Fibroblast of peridontal ligament (primary cell): ENCODE results near the gene FARP1.

Source experiments
- DNase-seq: peaks from one replicate; pipeline ENCODE4 v3.0.0-alpha.2; 2010; ENCODE audit errors: extremely low read depth

FARP1 gene

DNA sequence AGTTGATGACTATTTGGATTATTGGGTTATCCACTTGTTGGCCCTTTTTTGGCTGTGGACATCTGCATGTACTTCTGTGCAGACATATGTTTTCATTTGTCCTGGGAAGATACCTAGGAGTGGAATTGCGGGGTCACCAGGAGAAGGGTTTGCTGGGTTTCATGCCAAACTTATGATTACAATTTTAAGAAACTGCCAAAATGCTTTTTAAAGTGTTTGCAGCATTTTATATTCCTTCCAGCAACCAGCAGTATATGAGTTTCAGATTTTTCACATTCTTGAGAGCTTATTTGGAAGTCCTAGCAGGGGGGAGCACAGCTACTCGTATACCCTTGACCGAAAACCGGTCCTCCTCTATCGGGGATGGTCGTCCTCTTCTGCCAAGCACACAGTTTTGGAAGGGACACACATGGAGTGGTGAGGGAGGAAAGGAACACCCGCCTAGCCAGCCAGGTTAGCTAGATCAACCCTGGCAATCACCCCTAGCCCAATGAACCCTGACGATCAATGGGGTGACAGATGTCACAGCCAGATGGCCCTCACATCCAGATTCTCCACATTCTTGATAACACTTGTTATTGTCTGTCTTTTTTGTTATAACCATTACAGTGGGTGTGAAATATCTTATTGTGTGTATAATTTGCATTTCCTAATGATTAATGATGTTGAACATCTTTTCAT is 60.9 kb downstream of the FARP1 start:
- peak; percentile 64 for DNase-seq

DNA sequence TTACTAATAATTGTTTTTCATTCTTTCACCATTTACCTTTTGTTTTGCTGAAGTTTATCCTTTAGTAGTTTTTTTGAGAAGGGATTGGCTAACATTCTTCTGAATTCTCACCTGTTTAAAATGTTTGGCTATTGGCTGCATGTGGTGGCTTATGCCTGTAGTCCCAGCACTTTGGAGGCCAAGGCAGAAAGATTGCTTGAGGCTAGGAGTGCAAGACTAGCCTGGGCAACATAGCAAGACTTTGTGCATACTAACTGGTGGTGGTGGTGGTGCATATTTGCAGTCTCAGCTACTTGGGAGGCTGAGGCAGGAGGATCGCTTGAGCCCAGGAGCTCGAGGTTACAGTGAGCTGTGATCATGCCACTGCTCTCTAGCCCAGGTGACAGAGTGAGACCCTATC is 61.7 kb downstream of the FARP1 start:
- DNase-seq: no peak

DNA sequence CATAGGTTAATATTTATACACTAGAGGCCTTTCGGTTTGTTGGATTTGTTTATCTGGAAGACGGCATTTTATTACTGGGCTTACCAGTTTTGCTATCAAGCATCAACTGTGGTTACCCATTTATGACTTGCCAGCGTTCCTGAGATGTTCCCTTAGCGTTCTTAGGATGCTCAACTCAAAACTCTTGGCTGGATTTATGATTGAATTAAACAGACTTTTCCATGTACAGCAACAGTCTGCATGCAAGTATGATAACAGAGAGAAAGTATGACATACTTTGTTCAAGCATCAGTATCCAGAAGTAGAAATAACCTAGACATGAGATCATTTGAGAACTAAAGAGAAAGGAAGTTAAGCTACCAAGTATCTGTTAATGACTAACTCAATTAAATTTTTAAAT is 64.1 kb downstream of the FARP1 start:
- DNase-seq: peak; percentile 94

DNA sequence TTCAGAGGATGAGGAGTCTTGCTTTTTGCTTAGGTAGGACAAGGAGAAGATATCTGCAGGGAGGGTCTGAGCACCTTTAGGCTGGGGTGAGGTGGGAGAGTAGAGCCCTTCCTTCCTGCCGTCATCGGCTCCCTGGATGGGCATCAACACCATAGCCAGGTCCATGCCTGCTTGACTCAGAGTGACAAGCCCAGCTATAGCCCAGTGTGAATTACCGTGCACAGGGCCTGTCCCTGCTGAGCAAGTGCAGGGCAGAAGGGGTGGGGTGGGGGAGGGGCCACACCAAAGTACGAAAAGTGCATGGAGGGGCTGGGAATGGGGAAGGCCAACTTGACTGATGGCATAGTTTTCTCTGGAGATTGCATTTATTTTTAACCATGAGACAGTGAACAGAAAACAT is 64.5 kb downstream of the FARP1 start:
- no peak for DNase-seq

DNA sequence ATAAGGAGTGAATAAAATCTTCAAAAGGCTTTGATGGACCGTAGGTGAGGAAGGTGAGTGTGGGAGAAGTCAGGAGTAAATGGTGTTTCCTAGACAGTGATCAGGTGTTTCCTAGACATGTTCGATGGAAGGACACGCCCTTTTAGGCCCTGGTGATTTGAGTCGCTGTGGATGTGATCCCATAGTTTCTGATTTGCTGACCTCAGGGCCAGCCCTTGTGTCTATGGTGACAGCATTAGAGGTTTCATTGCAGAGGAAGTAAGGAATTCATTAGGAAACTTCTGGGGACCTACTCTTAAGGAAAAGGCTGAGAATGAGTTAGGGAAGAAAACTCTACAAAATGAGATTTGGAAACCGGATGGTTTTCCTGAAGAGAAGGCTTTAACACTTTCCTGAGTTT is 65.7 kb downstream of the FARP1 start:
- DNase-seq: no peak

DNA sequence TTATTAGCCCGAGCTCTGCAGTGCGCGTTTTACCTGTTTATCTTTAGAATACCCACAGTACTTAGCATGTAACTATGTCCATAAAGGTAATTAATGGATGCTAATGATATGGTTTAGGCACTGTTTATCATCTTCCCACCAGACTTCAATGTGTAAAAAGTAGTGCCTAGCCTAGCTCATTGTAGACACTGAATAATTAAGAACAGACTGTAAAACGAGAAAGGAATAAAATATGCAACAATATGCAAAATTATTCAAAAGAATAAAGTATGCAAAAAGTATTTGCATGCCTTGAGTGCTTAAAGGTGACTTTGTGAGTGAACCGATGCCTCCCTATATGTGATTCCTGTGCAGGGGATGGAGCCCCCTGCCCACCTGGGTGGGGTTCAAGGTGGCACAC is 69.9 kb downstream of the FARP1 start:
- DNase-seq: no peak

DNA sequence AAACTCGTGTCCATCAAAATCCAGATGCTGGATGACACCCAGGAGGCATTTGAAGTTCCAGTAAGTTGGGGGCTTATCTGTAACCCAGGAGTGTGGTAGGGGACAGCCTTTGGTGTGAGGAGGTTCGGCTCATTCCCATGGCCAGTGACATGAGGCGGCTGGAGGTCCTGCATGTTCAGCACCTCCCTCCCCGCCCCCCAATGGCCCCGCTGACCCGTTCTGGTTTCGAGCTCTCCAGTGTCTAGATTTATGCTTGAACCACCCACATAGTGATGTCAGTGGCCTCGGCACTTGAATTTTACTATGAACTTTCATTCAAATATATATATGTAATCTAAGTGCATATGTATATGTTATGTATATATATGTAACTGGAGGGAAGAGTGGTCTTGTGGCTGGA is 70.5 kb downstream of the FARP1 start:
- no peak for DNase-seq

DNA sequence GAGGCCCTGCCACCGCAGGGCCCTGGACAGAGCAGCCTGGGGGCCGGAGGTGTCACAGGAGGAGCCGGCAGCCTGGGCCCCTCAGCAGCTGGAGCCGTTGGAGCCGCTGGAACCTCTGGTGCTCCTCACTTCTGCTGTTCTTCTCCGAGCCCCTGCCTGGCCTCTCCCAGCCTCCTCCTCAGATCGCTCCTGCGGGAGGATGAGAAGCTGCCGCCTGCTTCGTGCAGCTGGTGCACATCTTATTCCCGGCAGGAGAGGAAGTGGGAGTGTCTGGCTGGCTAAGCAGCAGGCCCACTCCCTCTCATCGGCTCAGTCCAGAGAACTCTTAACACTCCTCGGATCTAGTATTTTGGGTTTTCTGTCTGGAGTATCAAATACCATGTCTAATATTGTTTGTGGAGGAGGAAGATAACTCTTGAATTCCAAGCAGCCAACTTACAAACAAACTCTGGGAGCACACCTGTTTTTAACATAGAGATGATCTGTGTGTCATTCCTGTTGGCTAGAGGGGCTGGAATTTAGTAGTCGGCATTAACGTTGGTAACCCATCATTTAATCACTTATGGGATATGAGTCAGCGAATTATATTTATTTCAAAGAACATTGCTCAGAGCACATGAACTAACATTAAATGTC is 71.2 kb downstream of the FARP1 start:
- peak; percentile 48 for DNase-seq

DNA sequence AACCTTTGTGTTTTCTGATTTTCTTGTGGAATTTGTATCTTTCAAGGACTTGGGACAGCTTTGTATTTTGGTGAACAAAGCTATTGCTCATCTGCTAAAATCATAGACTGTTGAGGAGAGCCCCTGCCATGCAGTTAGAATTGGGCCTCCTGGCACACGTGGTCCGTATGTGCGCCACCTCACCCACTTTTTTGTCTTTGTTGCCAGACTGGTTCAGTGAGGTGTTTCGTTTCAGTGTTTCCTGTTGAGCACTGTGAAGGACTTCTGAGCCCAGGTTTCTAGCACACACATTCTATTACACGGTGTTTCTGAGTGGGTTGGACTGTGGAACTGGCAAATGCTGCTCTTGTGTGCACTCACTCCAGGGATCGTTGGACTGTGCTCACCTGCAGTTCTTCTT is 71.8 kb downstream of the FARP1 start:
- DNase-seq: no peak

DNA sequence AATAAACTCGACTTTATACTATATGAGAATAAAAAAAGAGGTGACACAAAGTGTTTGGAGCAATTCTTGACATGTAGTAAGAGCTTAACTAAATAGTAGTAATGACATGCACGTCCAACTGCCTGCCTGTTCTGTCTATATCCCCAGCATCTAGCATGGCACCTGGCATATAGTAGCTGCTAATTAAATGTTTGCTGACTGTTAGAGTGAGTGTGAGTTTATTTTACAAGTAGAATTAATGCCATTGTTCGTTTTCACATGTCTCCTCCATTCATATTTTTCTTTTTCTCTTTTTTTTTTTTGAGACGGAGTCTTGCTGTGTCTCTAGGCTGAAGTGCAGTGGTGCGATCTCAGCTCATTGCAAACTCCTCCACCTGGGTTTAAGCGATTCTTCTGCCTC is 72.6 kb downstream of the FARP1 start:
- no peak for DNase-seq

DNA sequence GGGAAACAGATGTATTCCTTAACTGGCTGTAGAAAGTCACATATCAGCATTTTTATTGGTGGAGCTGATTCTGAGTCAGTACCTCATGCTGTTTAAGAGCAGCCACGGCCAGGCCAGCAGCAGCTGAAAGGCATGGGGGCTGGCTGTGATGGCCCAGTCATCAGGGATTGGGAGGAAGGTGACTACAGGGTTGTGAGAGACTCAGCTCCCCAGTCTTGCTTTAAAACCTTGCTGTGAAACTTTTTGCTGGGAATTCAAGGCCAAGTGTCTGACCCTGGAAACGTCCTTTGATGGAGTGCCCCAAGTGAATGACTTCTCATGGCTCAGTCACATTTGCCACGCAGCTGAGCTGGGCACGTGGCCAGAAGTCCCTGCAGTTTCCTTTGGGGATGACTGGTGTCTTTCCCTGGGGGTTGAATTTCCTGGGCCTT is 73.3 kb downstream of the FARP1 start:
- DNase-seq: peak; percentile 67

DNA sequence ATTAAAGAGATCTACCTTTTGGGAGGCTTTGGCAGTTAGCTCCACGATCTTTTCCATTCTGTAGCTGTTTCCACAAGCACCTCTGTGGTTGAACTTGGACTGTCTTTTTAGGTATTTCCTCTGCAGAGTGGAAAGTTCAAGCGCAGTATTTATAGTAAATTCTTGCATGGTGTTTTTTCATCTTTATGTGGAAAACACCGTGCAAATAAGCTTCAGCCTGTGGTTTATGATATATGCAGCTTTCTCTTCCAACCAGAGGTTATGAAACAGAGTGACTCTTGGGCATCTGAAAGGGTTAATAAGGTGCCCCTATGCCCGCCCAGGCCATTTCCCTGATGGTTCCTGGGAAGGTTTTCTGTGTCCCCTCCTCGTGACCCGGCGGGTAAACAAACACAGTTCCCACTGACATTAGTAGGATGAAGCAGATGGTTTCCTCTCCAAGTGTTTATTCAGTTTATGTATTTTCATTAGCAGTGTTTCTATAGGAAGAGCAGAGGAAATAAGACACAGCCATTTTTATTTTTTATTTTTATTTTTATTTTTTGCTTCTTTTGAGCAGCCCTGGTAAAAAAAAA is 73.9 kb downstream of the FARP1 start:
- DNase-seq: no peak

DNA sequence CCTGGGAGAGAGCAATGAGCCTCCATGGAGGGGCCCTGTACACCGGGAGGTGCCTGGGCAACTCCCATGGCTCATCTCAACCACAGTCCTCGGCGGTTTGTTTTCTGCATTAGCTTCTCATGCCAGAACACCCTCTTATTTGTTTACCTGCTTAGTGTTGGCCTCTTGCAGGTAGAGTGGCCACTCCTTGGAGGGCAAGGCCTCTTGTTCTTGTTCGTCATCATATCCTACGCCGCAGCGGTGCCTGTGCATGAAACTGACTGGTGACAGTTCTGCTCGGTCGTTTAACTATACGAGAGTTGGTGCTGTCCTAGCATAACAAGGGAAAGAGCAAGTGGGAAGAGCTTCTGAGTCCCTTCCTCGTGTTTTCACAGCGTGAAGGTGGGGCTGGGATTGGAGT is 74.7 kb downstream of the FARP1 start:
- no peak for DNase-seq

DNA sequence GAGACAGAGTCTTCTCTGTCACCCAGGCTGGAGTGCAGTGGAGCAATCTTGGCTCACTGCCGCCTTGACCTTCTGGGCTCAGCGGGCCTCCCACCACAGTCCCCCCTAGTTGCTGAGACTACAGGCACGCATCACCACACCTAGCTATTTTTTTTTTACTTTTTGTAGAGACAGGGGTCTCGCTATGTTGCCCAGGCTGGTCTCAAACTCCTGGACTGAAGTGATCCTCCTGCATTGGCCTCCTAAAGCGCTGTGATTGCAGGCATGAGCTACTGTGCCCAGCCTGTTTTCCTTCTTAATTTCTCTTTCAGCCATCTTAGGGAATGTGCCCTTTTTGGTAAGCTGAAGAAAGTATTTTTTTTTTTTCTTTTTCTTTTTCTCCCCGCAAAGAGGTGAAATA is 76.8 kb downstream of the FARP1 start:
- DNase-seq: no peak

DNA sequence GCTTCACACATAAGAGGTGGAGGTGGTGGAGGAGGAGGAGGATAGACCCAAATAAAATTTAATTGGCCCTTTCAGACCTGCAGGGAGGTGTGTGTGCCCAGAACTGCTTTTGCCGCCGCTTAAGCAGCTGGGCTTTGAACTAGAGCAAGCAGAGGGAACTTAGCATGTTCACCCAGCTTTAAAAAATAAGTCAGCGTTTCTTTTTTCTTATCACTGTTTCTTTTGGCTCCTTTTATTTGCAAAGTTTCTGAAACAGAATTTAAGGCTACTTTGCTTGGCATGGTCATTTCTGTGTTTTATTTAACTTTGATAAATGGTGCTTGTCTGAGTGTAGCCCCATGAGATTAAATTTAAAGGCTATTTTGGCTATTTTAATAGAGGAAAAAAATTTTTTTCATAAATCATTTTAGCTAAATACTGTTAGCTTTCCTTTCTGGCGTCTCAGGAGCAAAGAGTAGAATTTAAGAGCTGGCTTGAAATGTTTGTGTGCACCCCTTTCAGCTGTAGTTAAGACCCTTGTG is 77.4 kb downstream of the FARP1 start:
- DNase-seq: no peak

DNA sequence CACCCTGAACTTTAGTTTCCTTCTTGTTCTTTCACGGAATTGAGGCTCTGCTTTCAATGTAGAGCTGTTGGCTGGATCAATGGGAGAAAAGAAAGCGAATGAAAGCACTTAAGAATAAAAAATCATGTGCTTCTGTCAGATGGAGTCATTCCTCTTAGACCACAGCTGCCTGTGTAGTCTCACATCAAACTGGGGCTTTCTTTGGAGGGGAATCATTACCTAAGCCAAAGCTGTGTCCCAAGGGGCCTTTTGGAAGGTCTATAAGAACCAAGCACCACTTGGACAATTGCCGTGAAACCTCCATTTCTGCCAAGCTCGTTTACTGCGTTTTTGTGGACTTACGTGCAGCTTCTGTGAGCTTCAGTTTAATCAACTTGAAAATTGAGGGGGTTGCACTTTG is 78.3 kb downstream of the FARP1 start:
- no peak for DNase-seq

DNA sequence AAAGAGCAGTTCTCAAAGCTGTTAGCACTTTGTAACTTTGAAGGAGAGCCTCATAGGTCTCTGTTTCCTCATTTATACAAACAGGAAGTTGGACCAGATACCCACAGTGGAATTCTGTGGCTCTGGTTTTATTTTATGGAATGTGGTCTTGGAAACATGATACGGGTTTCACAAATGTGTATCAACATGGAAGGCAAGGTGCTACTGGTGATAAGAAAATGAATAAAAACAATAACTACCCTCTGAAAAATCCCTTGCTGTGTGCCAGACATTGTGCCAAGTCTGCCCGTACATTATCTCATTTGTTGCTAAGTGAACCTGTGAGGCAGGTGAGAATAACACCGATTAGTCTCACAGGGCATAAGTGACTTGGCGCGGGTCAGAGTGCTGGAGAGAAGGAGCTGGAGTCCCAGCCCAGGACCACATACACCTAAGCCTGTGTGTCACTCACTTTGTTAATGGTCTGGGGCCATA is 79.2 kb downstream of the FARP1 start:
- peak; percentile 69 for DNase-seq

DNA sequence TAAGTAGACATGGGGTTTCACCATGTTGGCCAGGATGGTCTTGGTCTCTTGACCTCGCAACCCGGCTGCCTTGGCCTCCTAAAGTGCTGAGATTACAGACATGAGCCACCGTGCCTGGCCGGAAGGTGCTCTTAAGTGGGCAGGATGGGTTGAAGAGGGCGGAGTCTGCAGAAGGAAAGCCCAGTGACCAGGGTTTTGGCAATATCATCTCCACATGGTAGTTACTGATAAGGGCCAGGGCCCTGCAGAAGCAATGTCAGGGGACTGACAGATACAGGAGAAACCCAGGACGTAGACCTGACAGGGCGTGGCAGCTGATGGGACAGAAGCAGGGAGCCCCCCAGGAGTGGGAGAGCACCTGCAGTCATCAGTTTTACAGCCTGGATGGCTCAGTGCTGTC is 79.9 kb downstream of the FARP1 start:
- no peak for DNase-seq

DNA sequence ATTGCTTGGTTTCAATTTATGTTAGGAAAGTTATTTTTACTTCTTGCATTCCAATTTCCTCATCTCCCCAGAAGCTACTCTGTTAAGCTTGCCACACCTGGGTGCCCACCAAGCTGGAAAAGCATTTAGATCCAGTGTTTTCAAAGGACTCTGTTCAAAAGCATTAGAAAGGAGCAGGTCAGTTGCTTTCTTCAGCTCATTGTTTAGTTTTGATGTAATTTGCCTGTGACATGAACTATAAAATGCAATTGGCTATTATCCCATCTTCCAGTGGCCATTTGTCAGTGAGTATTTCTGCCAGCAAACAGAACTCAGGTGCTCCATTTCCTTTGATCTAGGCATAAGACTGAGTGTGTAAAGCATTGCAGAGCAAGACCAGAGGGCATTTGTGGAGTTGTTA is 80.8 kb downstream of the FARP1 start:
- DNase-seq: no peak

DNA sequence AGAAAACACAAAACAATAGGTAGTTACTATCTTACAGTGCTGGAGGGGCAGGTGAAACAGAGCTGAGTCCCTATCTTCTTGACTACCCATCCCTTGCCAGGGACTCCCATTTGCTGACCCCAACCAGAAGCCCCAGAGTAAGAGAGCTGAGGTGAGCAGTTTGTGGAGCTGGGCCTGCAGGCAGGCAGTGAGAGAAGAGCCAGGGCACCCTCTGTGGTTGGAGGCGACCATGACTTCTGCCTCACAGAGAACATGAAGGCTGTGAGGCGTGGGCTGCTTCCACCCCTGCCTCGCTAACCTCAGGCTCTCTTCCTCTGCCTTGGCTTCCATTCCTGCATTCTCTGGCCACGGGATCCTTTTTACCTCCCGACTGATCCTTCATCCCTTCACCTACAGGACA is 81.7 kb downstream of the FARP1 start:
- DNase-seq: no peak

DNA sequence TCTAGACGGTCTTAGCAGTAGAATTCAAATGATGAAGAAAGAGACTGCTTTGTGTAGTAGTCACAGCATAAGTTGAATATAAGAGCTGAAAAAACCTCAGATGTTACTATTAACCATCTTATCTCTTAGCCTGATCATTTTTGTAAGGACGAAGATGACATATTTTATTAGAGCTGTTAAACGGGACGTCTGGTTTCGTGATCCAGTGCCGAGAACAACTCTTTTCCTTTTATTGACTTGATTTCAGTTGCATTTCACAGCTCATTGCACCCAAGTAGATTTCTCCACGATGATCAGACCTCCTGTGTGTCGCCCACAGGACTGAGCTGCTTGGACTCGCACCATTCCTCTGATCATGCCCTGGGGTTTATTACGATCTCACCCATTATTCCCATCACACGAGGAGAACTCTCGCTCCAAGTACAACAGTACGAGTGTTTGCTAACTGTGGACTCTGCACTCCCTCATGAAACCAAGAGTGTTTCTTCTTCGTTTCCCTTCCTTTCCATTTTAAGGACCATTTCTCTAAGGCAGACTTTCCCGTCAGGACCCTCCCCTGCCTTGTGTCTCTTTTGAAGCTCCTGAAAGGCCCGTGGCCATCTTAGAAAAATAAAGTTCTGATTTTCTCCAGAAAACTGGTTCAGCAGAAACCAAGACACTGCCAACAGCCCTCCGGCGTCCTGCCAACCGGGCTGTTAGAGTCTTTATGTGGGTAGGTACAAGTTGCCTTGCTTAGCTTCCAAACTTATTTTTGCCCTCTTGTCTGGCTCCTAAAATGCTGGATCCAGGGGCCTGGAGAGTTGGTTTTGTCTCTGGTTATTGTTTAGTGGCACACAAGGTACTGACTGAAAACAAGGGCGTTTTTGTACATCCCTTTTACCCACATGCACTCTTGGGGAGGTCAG is 82.4 kb downstream of the FARP1 start:
- no peak for DNase-seq

DNA sequence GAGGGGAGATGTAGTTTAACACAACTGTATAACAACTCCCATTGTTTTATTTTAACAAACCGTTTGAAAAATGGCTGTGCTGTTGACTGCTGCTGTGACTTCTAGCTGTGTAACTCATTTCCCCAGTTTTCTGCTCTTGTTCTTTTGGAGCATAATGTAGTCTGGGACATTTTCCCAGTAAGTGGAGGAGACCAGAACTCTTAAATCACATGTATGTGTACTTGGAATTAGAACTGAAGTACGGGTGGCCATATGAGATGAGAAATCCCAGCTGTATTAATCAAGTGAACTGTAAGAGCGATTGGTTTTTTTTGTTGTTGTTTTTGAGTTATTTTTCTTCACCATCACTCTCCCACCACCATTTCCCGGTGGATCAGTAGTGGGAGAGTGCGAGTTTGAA is 83.6 kb downstream of the FARP1 start:
- no peak for DNase-seq
